ENCODE data around the gene TBC1D10A.

DNA sequence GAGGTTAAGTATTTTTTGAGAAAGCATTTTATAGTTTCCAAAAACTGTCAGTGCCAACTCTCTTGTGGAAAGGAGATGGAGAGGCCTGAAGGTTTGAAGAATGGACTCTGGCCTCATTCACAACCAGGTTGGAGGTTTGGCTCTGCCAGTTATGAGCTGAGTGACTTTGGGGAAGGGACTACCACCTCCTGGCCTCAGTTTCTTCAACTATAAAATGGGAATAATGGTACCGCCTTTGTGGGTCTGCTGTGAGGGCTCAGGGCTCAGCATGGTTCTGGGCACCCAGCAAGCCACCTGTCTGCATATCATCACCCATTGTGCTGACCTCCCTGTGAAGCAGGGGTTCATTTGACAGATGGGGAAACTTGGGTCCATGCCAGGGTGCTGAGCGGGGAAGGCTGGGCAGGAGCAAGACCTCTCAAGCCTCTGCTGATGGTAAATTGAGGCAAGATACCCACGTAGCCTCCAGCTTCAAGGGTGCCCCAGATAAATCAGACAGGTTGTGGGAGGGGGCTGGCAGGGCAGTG, 76.6 kb downstream of the TBC1D10A start:
- TF ChIP-seq, protein P1, sequence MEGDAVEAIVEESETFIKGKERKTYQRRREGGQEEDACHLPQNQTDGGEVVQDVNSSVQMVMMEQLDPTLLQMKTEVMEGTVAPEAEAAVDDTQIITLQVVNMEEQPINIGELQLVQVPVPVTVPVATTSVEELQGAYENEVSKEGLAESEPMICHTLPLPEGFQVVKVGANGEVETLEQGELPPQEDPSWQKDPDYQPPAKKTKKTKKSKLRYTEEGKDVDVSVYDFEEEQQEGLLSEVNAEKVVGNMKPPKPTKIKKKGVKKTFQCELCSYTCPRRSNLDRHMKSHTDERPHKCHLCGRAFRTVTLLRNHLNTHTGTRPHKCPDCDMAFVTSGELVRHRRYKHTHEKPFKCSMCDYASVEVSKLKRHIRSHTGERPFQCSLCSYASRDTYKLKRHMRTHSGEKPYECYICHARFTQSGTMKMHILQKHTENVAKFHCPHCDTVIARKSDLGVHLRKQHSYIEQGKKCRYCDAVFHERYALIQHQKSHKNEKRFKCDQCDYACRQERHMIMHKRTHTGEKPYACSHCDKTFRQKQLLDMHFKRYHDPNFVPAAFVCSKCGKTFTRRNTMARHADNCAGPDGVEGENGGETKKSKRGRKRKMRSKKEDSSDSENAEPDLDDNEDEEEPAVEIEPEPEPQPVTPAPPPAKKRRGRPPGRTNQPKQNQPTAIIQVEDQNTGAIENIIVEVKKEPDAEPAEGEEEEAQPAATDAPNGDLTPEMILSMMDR (IDR thresholded peaks at IDR 0.05): no peak
- no peak for TF ChIP-seq POLR2AphosphoS5 (IDR thresholded peaks at IDR 0.05)
